AG04449 (cell line): ENCODE measurements around the gene LRRC74B.
A peak's percentile ranks its signal among the peaks of the same experiment; 100 is the strongest.

ENCODE experiments used
- CTCF ChIA-PET: fragments of 350-600 bp; formaldehyde crosslinking; extraction: SDS; loops from one replicate; lab custom pipeline; 2021; ENCODE audit warnings: antibody characterized with exemption; lab: Yijun Ruan, JAX
- POLR2A ChIA-PET: fragments of 400-600, 350-600 bp; formaldehyde crosslinking; extraction: SDS; loops from one replicate; lab custom pipeline; 2020; ENCODE audit warnings: antibody characterized with exemption, inconsistent platforms; lab: Yijun Ruan, JAX
- DNase-seq: peaks from one replicate; pipeline ENCODE4 v3.0.0-alpha.2; 2010; ENCODE audit warnings: low read depth, low spot score
- H3K4me3 ChIP-seq: 2 replicates; pipeline ENCODE4 v1.5.1; 2011; ENCODE audit warnings: low read depth, mild to moderate bottlenecking, control low read depth, low read length
- TF ChIP-seq, protein P1 (sequence below): IDR thresholded peaks from one replicate; pipeline ENCODE4 v1.5.1; 2011; ENCODE audit warnings: mild to moderate bottlenecking, moderate library complexity, low read length, control low read depth, inconsistent platforms; ENCODE audit not compliant: insufficient read depth; ENCODE audit errors: missing control alignments

LRRC74B gene

DNA sequence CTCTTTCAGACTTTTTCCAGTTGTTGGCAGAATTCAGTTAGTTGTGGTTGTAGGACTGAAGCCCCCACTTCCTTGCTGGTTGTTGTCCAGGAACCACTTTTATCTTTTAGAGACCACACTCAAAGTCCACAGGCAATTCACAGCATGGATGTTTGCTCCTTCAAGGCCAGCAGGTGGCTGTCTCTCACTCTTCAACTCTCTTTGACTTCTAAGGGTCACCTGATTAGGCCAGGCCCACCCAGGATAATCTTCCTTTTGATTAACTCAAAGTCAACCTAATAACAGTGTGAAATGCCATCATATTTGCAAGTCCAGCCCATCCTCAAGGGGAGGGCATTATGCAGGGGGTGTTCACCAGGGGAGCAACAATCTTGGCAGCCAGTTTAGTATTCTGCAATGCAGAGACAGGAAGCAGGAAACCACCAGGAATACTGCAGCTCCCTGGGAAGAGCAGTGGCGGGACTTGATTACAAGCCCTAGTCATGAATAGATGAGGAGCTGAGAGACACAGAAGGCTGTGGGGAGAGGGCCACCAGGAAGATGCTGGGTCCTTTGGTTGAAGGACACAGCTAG lies 52.4 kb downstream of the LRRC74B start:
- no peak overlapping the region for H3K4me3 ChIP-seq
- TF ChIP-seq, protein P1, sequence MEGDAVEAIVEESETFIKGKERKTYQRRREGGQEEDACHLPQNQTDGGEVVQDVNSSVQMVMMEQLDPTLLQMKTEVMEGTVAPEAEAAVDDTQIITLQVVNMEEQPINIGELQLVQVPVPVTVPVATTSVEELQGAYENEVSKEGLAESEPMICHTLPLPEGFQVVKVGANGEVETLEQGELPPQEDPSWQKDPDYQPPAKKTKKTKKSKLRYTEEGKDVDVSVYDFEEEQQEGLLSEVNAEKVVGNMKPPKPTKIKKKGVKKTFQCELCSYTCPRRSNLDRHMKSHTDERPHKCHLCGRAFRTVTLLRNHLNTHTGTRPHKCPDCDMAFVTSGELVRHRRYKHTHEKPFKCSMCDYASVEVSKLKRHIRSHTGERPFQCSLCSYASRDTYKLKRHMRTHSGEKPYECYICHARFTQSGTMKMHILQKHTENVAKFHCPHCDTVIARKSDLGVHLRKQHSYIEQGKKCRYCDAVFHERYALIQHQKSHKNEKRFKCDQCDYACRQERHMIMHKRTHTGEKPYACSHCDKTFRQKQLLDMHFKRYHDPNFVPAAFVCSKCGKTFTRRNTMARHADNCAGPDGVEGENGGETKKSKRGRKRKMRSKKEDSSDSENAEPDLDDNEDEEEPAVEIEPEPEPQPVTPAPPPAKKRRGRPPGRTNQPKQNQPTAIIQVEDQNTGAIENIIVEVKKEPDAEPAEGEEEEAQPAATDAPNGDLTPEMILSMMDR = no peak
- no peak for DNase-seq
- POLR2A ChIA-PET = no interaction called here
- CTCF ChIA-PET = interaction anchor here (2.2 kb wide), 1 partner anchor 10 kb away, joined by 9 read pairs; no protein-coding TSS in a partner anchor

DNA sequence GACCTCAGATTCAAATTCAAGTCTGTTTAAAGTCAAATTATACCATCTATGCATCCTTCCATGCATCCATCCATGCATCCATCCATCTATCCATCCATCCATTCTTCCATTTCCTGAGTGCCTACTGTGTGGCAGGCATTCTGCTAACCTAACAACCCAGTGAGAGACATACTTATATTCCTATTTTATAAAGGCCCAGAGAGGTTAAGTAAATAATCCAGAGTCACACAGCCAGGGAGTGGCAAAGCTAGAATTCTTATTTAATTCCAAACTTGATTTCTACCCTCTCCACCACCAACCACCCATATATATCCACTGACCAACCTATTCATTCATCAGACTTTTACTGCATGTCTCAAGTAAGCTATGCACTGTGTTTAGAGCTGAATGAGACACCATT lies 53.8 kb downstream of the LRRC74B start:
- POLR2A ChIA-PET = interaction anchor here (1.0 kb wide), 1 partner anchor 62 kb away, joined by 3 read pairs; no protein-coding TSS in a partner anchor
- DNase-seq = no peak
- no peak overlapping the region for H3K4me3 ChIP-seq
- CTCF ChIA-PET = interaction anchor here (0.9 to 2.2 kb wide), 2 partner anchors 9 to 117 kb away, joined by 5 to 9 read pairs; partner anchors contain the start of gene LZTR1
- TF ChIP-seq, protein P1 = no peak

DNA sequence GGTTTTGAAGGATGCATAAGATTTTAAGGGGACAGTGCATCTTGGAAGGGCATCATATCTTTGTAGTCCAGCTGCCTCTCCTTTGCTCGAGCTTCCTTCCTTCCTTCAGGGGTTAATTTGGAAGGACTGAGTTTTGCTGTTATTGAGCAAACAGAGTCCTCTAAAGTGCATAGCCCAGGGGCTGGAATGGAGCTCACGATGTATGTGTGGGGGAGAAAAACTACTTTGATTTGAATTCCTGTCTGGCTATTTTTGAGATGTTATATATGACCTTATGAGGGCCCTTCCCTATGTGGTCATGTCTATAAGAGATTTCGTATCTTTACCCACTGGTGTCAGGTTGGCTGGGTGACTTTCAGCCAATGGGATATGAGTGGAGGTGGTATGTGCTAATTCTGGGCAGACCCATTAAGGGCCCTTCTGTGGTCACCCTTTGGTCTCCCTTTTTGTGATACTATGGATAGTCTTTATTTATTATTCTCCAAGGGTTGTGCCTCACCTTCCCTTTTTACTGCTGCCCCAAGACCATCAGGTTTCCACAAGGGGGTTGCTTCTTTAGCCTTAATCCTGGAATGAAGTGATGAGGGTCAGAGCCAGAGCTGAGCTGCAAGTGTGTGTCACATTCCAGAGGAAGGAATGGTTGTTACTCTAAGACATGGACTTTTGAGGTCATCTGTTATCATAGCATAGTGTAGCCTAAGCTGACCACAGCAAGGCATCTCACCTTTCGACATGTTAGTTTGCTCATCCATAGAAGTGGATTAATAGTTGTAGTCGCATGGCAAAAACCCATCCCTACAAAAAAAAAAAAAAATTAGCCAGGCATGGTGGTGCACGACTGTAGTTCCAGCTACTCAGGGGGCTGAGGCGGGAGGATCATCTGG lies 54.6 kb downstream of the LRRC74B start:
- ChIA-PET POLR2A (interaction anchor here (1.0 kb wide), 1 partner anchor 63 kb away, joined by 3 read pairs; no protein-coding TSS in a partner anchor), CTCF (interaction anchor here (0.9 to 2.2 kb wide), 4 partner anchors 8 to 118 kb away, joined by 3 to 9 read pairs (median 5); partner anchors contain the start of gene LZTR1)
- no peak for DNase-seq
- TF ChIP-seq, protein P1 = no peak
- H3K4me3 ChIP-seq = no peak overlapping the region

DNA sequence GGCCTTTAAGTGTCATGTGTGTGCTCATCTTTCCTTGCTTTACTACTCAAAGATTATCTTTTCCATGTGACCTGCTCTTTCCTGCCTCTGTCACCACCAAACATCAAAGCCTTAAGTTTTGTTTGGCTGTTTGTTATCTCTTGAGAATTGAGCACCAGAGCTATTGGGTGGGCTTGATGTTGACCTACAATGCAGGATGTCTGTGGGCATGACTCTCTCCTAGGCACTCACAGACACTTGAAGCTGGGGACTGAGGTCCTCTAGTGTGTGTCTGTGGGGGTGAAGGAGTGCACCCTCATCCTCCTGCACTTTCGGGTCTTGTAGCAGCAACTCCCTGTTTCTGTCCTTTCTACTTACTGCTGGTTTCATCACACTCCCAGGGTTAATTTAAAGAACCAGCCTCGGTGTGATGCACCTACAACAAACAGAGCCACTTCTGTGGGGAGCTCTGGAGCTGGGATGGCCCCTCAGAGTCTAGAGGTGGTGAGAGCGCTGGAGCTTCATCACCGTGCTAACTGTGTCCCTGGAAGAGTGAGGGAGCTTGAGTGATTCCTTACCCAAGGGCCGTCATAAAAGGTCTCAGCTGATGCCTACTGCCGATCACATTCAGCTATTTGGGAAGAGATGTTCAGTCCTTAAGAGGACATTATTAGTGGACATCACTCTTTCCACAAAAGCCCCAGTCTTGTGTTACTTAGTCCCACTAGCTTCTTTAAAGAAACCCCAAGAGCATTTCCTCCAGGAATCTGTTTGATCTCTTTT lies 56.3 kb downstream of the LRRC74B start:
- ChIA-PET POLR2A (interaction anchor here (1.2 to 1.5 kb wide), 3 partner anchors 57 to 101 kb away, joined by 3 to 5 read pairs (median 3); no protein-coding TSS in a partner anchor), CTCF (interaction anchor here (0.7 to 2.4 kb wide), 22 partner anchors 9 to 545 kb away, joined by 3 to 20 read pairs (median 4); partner anchors contain the start of genes LRRC74B, LZTR1, P2RX6 and THAP7)
- H3K4me3 ChIP-seq = no peak overlapping the region
- no peak for DNase-seq
- TF ChIP-seq, protein P1 = no peak

DNA sequence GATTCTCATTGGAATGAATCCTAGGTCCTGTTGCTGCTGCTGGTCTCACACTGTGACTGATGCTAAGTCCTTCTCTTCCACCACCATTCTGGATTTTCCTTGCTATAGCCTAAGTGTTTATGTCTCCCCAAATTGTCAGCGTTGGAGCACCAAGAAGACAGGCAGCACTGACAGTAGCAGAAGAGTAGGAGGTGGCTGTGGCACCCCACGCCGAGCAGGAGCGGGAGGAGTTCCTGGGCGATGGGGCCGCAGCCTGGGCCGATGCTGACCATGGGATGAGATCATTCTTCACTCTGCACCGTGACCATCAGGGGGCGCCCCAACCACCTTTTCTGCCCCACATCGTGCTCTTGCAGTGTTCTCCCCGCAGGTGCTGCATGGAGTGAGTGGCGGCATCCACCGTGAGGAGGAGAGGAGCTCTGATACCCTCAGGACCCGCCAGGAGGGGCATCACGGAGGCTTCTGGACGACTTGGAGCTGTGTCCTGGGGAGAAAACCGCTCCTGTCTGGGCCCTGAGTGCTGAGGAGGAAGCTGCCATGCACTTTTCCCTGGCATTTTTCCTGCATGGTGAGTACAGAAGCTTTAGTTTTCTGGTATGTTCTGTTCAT lies 57.0 kb downstream of the LRRC74B start:
- ChIA-PET POLR2A (interaction anchor here (0.8 to 1.5 kb wide), 3 partner anchors 58 to 102 kb away, joined by 3 read pairs; no protein-coding TSS in a partner anchor), CTCF (interaction anchor here (0.5 to 2.4 kb wide), 26 partner anchors 9 to 544 kb away, joined by 3 to 20 read pairs (median 4); partner anchors contain the start of genes LRRC74B, LZTR1, P2RX6 and THAP7)
- no peak overlapping the region; the same call in 1 of the 2 replicates for H3K4me3 ChIP-seq
- DNase-seq = no peak
- TF ChIP-seq, protein P1 = peak; percentile 90
